A673 (cell line): ENCODE data around the gene RCHY1. TPM values are rescaled to one million over a fixed set of nuclear protein-coding genes. Genes with fewer than 3 reads are reported as not detected.

Source experiments
- BruUV-seq: library from RNA; stranded (reverse); fragments of 400-500 nt; replicated peaks from 2 replicates; lab custom pipeline; 2021; lab: Mats Ljungman, UMichigan
- CTCF ChIA-PET: fragments of 300-600 bp; sonication (Branson Sonifier 250); formaldehyde crosslinking; loops from one replicate; lab custom pipeline; 2022; ENCODE audit warnings: antibody characterized with exemption; lab: Charles Lee
- POLR2A ChIA-PET: fragments of 300-600 bp; sonication (Branson Sonifier 250); formaldehyde crosslinking; loops from one replicate; lab custom pipeline; 2022; ENCODE audit warnings: antibody characterized with exemption; ENCODE audit not compliant: low non-redundant PET; lab: Charles Lee
- DNase-seq: peaks from one replicate; pipeline ENCODE4 v3.0.0-alpha.2; 2015; ENCODE audit warnings: low spot score
- H3K27ac ChIP-seq: fragments of 200-600 bp; sonication (generic); 2 replicates; pipeline ENCODE4 v1.5.1; 2016; ENCODE audit warnings: mixed run types, low read depth, mild to moderate bottlenecking, mixed read lengths, antibody characterized with exemption, low read length; ENCODE audit not compliant: poor library complexity, severe bottlenecking
- H3K27me3 ChIP-seq: fragments of 200-600 bp; sonication (generic); replicated peaks from 2 replicates; pipeline ENCODE4 v1.6.1; 2017; ENCODE audit warnings: mixed run types, low read depth, mild to moderate bottlenecking, mixed read lengths, antibody characterized with exemption, low read length; ENCODE audit not compliant: insufficient read depth, poor library complexity
- H3K36me3 ChIP-seq: fragments of 200-600 bp; sonication (generic); 2 replicates; pipeline ENCODE4 v1.6.1; 2016; ENCODE audit warnings: mixed run types, mild to moderate bottlenecking, mixed read lengths, antibody characterized with exemption, low read length; ENCODE audit not compliant: insufficient read depth, poor library complexity, severe bottlenecking
- H3K4me1 ChIP-seq: fragments of 200-600 bp; sonication (generic); 2 replicates; pipeline ENCODE4 v1.6.1; 2017; ENCODE audit warnings: mixed run types, mild to moderate bottlenecking, mixed read lengths, antibody characterized with exemption, low read length; ENCODE audit not compliant: insufficient read depth, poor library complexity, severe bottlenecking
- H3K4me3 ChIP-seq: fragments of 200-600 bp; sonication (generic); 2 replicates; pipeline ENCODE4 v1.5.1; 2016; ENCODE audit warnings: low read depth, mixed run types, mild to moderate bottlenecking, mixed read lengths, low read length; ENCODE audit not compliant: poor library complexity, severe bottlenecking
- H3K9me3 ChIP-seq: fragments of 200-600 bp; sonication (generic); 2 replicates; pipeline ENCODE4 v1.6.1; 2016; ENCODE audit warnings: mixed run types, low read depth, mild to moderate bottlenecking, mixed read lengths, antibody characterized with exemption, low read length; ENCODE audit not compliant: poor library complexity, severe bottlenecking
- CTCF ChIP-seq: fragments of 300-800, 200-600 bp; sonication (generic); conservative IDR thresholded peaks from 2 replicates; pipeline ENCODE4 v1.5.1; 2017; ENCODE audit warnings: low read depth, mild to moderate bottlenecking, antibody characterized with exemption, low read length, moderate library complexity, mixed read lengths
- EZH2 ChIP-seq: fragments of 200-600 bp; sonication (generic); IDR thresholded peaks from 2 replicates; pipeline ENCODE4 v1.6.1; 2017; ENCODE audit warnings: borderline replicate concordance, low read depth, mild to moderate bottlenecking, mixed read lengths, antibody characterized with exemption, low read length; ENCODE audit not compliant: poor library complexity, severe bottlenecking
- intact Hi-C: fragments of 100-400 bp; cut with micrococcal nuclease; formaldehyde crosslinking; loops from one replicate; pipeline ENCODE4 v1.10.0; 2022; ENCODE audit not compliant: unreplicated experiment
- total RNA-seq: library from RNA; stranded (reverse); gene quantifications from 2 replicates; pipeline ENCODE4 v1.2.3, GENCODE V29; 2021

The RCHY1 gene
- total RNA-seq, 1 experiment from 2014 or later: 36.0 TPM

GRCh38 chr4:75469896-75470295 lies 44.3 kb downstream of the RCHY1 start:
- TF ChIP-seq EZH2 (no peak), CTCF (no peak)
- no peaks in the 10 kb centered on the region for H3K27me3 ChIP-seq
- H3K36me3 ChIP-seq: no peaks in the 10 kb centered on the region
- intact Hi-C loops: no loop called here
- BruUV-seq: no TSS peak
- H3K4me1 ChIP-seq: no peaks in the 10 kb centered on the region
- no peaks in the 10 kb centered on the region for H3K9me3 ChIP-seq
- no peak for DNase-seq
- no peak overlapping the region for H3K27ac ChIP-seq
- ChIA-PET POLR2A (no interaction called here), CTCF (no interaction called here)
- no peak overlapping the region for H3K4me3 ChIP-seq

- H3K27me3 ChIP-seq: no peaks in the 10 kb centered on the region
- H3K4me3 ChIP-seq: no peak overlapping the region
- H3K4me1 ChIP-seq: no peaks in the 10 kb centered on the region
- ChIA-PET CTCF (no interaction called here), POLR2A (no interaction called here)
- TF ChIP-seq CTCF: no peak
- no peak for TF ChIP-seq EZH2
- intact Hi-C loops: no loop called here
- BruUV-seq: no TSS peak
- no peak for DNase-seq
- no peak overlapping the region for H3K27ac ChIP-seq
- no peaks in the 10 kb centered on the region for H3K9me3 ChIP-seq
- no peaks in the 10 kb centered on the region for H3K36me3 ChIP-seq
These were observed 56.8 kb downstream of the RCHY1 start for GRCh38 chr4:75457365-75457764.

GRCh38 chr4:75434105-75434504 lies 80.1 kb downstream of the RCHY1 start:
- Histone ChIP-seq H3K27me3 (no peaks in the 10 kb centered on the region), H3K27ac (no peak overlapping the region), H3K36me3 (no peaks in the 10 kb centered on the region), H3K9me3 (no peaks in the 10 kb centered on the region), H3K4me1 (no peaks in the 10 kb centered on the region), H3K4me3 (no peak overlapping the region)
- DNase-seq: no peak
- no TSS peak for BruUV-seq
- CTCF ChIA-PET: no interaction called here
- POLR2A ChIA-PET: no interaction called here
- intact Hi-C loops: no loop called here
- TF ChIP-seq CTCF: no peak
- TF ChIP-seq EZH2: no peak
